Esophagus squamous epithelium (tissue), 4 donors: Measurements from ENCODE around the gene SARM1.

Experiments used
- POLR2A ChIP-seq, 4 donors: fragments of 450-650 bp; IDR thresholded peaks; one replicate each; pipeline ENCODE4 v1.6.1; 2017; ENCODE audit warnings: antibody characterized with exemption in 4 of 4, mild to moderate bottlenecking in 4 of 4, moderate library complexity in 3 of 4
- TF ChIP-seq, protein P1 (sequence below), 6 experiments: fragments of 450-650 bp in 4 of 6; fragments of 200-600 bp in 2 of 6; sonication (generic) in 2 of 6; IDR thresholded peaks; one replicate each; pipeline ENCODE4 v1.5.1; 2016 to 2019; ENCODE audit warnings: antibody characterized with exemption in 6 of 6, mild to moderate bottlenecking in 4 of 6, moderate library complexity in 4 of 6

DNA sequence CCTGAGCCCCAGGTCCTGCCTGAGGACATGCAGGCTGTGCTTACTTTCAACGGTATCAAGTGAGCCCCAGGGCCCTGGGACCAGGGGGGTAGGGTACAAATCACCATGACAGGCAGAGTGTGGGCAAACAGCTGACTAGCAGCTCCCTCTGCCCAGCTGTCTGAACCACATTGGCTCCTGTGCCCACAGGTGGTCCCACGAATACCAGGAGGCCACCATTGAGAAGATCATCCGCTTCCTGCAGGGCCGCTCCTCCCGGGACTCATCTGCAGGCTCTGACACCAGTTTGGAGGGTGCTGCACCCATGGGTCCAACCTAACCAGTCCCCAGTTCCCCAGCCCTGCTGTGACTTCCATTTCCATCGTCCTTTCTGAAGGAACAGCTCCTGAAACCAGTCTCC lies 24.5 kb downstream of the SARM1 start:
- TF ChIP-seq, protein P1, sequence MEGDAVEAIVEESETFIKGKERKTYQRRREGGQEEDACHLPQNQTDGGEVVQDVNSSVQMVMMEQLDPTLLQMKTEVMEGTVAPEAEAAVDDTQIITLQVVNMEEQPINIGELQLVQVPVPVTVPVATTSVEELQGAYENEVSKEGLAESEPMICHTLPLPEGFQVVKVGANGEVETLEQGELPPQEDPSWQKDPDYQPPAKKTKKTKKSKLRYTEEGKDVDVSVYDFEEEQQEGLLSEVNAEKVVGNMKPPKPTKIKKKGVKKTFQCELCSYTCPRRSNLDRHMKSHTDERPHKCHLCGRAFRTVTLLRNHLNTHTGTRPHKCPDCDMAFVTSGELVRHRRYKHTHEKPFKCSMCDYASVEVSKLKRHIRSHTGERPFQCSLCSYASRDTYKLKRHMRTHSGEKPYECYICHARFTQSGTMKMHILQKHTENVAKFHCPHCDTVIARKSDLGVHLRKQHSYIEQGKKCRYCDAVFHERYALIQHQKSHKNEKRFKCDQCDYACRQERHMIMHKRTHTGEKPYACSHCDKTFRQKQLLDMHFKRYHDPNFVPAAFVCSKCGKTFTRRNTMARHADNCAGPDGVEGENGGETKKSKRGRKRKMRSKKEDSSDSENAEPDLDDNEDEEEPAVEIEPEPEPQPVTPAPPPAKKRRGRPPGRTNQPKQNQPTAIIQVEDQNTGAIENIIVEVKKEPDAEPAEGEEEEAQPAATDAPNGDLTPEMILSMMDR (IDR thresholded peaks at IDR 0.05) = no peak
- TF ChIP-seq POLR2A (IDR thresholded peaks at IDR 0.05) = no peak
